K562 (cell line): Measurements from ENCODE around the gene NF2. TPM values are rescaled to one million over a fixed set of nuclear protein-coding genes. Genes with fewer than 3 reads are reported as not detected.

ENCODE experiments used
- ATAC-seq: fragments of 200-7000 bp; cut with Tn5 transposase; 3 replicates; pipeline ENCODE4 v1.9.1; 2020; ENCODE audit warnings: moderate library complexity
- BruUV-seq: library from RNA; stranded (reverse); fragments of 400-500 nt; replicated peaks from 2 replicates; lab custom pipeline; 2021; lab: Mats Ljungman, UMichigan
- CTCF ChIA-PET: fragments of 300-600 bp; formaldehyde crosslinking; extraction: SDS; loops from one replicate; lab custom pipeline; 2021; ENCODE audit warnings: low intra/inter-chr PET ratio; lab: Yijun Ruan, JAX
- POLR2A ChIA-PET: fragments of 300-600, 350-650 bp; sonication (Branson Sonifier 250); formaldehyde crosslinking; extraction: SDS; loops from one replicate; lab custom pipeline; 2021; ENCODE audit warnings: antibody characterized with exemption, inconsistent platforms; lab: Yijun Ruan, JAX
- DNase-seq, 4 experiments: peaks; one replicate each; pipeline versions ENCODE4 v3.0.0 to v3.0.0-alpha.2; 2011 to 2018; ENCODE audit warnings: low spot score in 3 of 4, mixed read lengths in 3 of 4; ENCODE audit errors: extremely low read depth in 1 of 4
- FAIRE-seq: peaks from 2 replicates; lab custom pipeline; 2011; peaks lifted over from hg19 to GRCh38; lab: Jason Lieb, UNC
- H2AFZ ChIP-seq: 2 replicates; pipeline ENCODE4 v1.6.0; 2011; ENCODE audit warnings: low read depth, low read length, control low read depth, inconsistent platforms
- H3K27ac ChIP-seq: fragments of 200-600 bp; 3 replicates; pipeline ENCODE4 v1.8.0; 2011; ENCODE audit warnings: low read depth, mild to moderate bottlenecking, control low read depth, inconsistent platforms, low read length, moderate library complexity, mixed read lengths; ENCODE audit errors: extremely low read depth
- H3K27me3 ChIP-seq, 2 experiments: fragments of 300-600 bp in 1 of 2; 2 replicates in 1 of 2; 3 replicates in 1 of 2; pipeline versions ENCODE4 v1.6.0 to v1.8.0; 2011; ENCODE audit warnings: inconsistent platforms in 2 of 2, low read length in 2 of 2, mild to moderate bottlenecking in 1 of 2, mixed read lengths in 1 of 2, moderate library complexity in 1 of 2; ENCODE audit not compliant: control insufficient read depth in 2 of 2, insufficient read depth in 2 of 2
- H3K36me3 ChIP-seq: fragments of 300-600 bp; 3 replicates; pipeline ENCODE4 v1.8.0; 2011; ENCODE audit warnings: mild to moderate bottlenecking, low read length, inconsistent platforms; ENCODE audit not compliant: control insufficient read depth, insufficient read depth
- H3K4me1 ChIP-seq, 2 experiments: fragments of 200-600 bp in 1 of 2; replicated peaks in 1 of 2; 2 replicates in 1 of 2; 3 replicates in 1 of 2; pipeline versions ENCODE4 v1.5.1 to v1.8.0; 2011; ENCODE audit warnings: inconsistent platforms in 2 of 2, low read length in 2 of 2, mild to moderate bottlenecking in 1 of 2, mixed read lengths in 1 of 2, moderate library complexity in 1 of 2; ENCODE audit not compliant: control insufficient read depth in 2 of 2, insufficient read depth in 2 of 2
- H3K4me2 ChIP-seq: 2 replicates; pipeline ENCODE4 v1.6.1; 2011; ENCODE audit warnings: low read length, control low read depth, inconsistent platforms, mixed read lengths; ENCODE audit not compliant: insufficient read depth
- H3K4me3 ChIP-seq: fragments of 200-600 bp; sonication (generic), shearing (Covaris generic); 2 replicates; pipeline ENCODE4 v1.5.1; 2016; ENCODE audit warnings: control low read depth, inconsistent platforms
- H3K79me2 ChIP-seq: fragments of 200-600 bp; 3 replicates; pipeline ENCODE4 v1.8.0; 2011; ENCODE audit warnings: low read length, inconsistent platforms; ENCODE audit not compliant: control insufficient read depth, insufficient read depth
- H3K9ac ChIP-seq, 2 experiments: 2 replicates each; pipeline versions ENCODE4 v1.6.0 to v1.6.1; 2011; ENCODE audit warnings: low read depth in 2 of 2, low read length in 2 of 2, control low read depth in 1 of 2, inconsistent platforms in 1 of 2, mild to moderate bottlenecking in 1 of 2, mixed read lengths in 1 of 2; ENCODE audit not compliant: insufficient read depth in 1 of 2
- H3K9me1 ChIP-seq: one replicate; pipeline ENCODE4 v1.6.0; 2011; ENCODE audit warnings: inconsistent platforms, mild to moderate bottlenecking, low read length, moderate library complexity; ENCODE audit not compliant: control insufficient read depth, insufficient read depth
- H3K9me3 ChIP-seq: replicated peaks from 2 replicates; pipeline ENCODE4 v1.5.1; 2011; ENCODE audit warnings: low read depth, low read length, inconsistent platforms; ENCODE audit not compliant: control insufficient read depth, insufficient read depth
- H4K20me1 ChIP-seq: replicated peaks from 2 replicates; pipeline ENCODE4 v1.6.1; 2011; ENCODE audit warnings: low read length, inconsistent platforms, mixed read lengths; ENCODE audit not compliant: control insufficient read depth, insufficient read depth
- FOXJ2 ChIP-seq: fragments of 200-800 bp; sonication (Bioruptor generic); IDR thresholded peaks from 2 replicates; pipeline ENCODE4 v1.6.1; 2016; ENCODE audit warnings: missing genetic modification characterization, missing compliant biosample characterization
- KAT7 ChIP-seq: sonication (generic); formaldehyde crosslinking; IDR thresholded peaks from 2 replicates; pipeline ENCODE4 v1.8.0; 2022; ENCODE audit warnings: missing genetic modification reagents, mild to moderate bottlenecking, borderline replicate concordance
- NKRF ChIP-seq: fragments of 450-650 bp; IDR thresholded peaks from 2 replicates; pipeline ENCODE4 v1.6.1; 2016; ENCODE audit warnings: borderline replicate concordance
- RREB1 ChIP-seq: fragments of 250-450 bp; sonication (Bioruptor Pico); IDR thresholded peaks from 2 replicates; pipeline ENCODE4 v1.4.0; 2020
- TCF3 ChIP-seq: sonication (generic); formaldehyde crosslinking; IDR thresholded peaks from 2 replicates; pipeline ENCODE4 v1.4.0; 2020; ENCODE audit warnings: mild to moderate bottlenecking, missing genetic modification reagents
- WGBS: fragments of 100-300 bp; shearing (Covaris generic); methylation state at CpG from one replicate; pipeline ENCODE4 v1.1.6; 2016; ENCODE audit warnings: low coverage, mixed read lengths; ENCODE audit not compliant: insufficient coverage; ENCODE audit errors: missing lambda C conversion rate; 5-methylcytosine and 5-hydroxymethylcytosine counted together
- in situ Hi-C: fragments of 300-500 bp; cut with MboI; formaldehyde crosslinking; loops from 4 replicates; pipeline ENCODE4 v1.15.0; 2018; ENCODE audit warnings: inconsistent platforms, mixed read lengths
- intact Hi-C: fragments of 100-400 bp; cut with micrococcal nuclease; formaldehyde crosslinking; loops from 2 replicates; pipeline ENCODE4 v1.14.2; 2022
- polyA plus RNA-seq, 8 experiments: library from polyadenylated mRNA; depleted of rRNA in 4 of 8; stranded (reverse) in 5 of 8; unstranded in 3 of 8; fragments of >200 nt; fragmentation: Nextera tagmentation in 2 of 8; fragmentation: Illumina TruSeq in 1 of 8; extraction: Ambion mirVana in 2 of 8; extraction: Trizol in 1 of 8; gene quantifications; 2 replicates each; pipeline versions ENCODE4 v1.2.1 to v1.2.3, GENCODE V29; 2011 to 2014; ENCODE audit warnings: inconsistent platforms in 1 of 8, missing spikeins in 1 of 8
- total RNA-seq, 7 experiments: library from RNA; depleted of rRNA in 6 of 7; stranded (reverse); fragments of >200 nt in 6 of 7; fragmentation: Illumina TruSeq in 2 of 7; extraction: Trizol in 2 of 7; gene quantifications; 2 replicates each; pipeline versions ENCODE4 v1.2.1 to v1.2.3, GENCODE V29; 2011 to 2021; ENCODE audit warnings: low replicate concordance in 1 of 7

The NF2 gene
- total and polyA plus RNA-seq, 9 of the 15 experiments (the other 6 are each of a cell fraction or from before 2014, with no cell fraction given): 2.2 to 32.5 (median 15.2) TPM

DNA sequence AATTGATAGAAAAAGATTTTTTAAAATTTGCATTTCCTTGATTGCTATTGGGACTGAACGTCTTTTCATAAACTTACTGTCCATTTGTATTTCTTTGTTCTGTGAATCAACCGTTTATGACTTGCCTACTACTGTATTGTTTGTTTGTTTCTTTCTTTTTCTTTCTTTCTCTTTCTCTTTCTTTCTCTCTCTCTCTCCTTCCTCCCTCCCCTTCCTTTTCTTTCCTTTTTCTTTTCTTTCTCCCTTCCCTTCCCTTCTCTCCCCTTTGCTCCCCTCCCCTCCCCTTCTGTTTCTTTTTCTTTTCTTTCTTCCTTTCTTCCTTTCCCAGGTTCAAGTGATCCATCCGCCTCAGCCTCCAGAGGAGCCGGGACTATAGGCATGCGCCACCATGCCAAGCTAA lies 46.9 kb downstream of the NF2 start:
- FAIRE-seq: no peak
- BruUV-seq: no TSS peak
- H3K4me2 ChIP-seq: no peak overlapping the region
- H2AFZ ChIP-seq: no peak overlapping the region
- H4K20me1 ChIP-seq: no peaks in the 10 kb centered on the region
- no peak overlapping the region for H3K9ac ChIP-seq
- H3K9me1 ChIP-seq: no peaks in the 10 kb centered on the region
- ChIA-PET CTCF (no interaction called here), POLR2A (no interaction called here)
- H3K27me3 ChIP-seq: no peaks in the 10 kb centered on the region
- 56% methylated on average over 2 of the region's 5 CpGs for WGBS
- TF ChIP-seq TCF3 (CRISPR knock-in tag) (no peak), KAT7 (no peak), RREB1 (CRISPR knock-in tag) (no peak), FOXJ2 (tag) (no peak), NKRF (no peak)
- TF ChIP-seq, all 486 proteins: peak for 0
- H3K79me2 ChIP-seq: no peaks in the 10 kb centered on the region
- ATAC-seq (no peak), DNase-seq (no peak)
- no peak overlapping the region for H3K27ac ChIP-seq
- no peaks in the 10 kb centered on the region for H3K9me3 ChIP-seq
- in situ Hi-C loops (no loop called here), intact Hi-C loops (no loop called here)
- H3K4me3 ChIP-seq: no peak overlapping the region
- H3K4me1 ChIP-seq: no peaks in the 10 kb centered on the region
- peaks cover 22% of the 10 kb centered on the region; the same call in 1 of the 3 replicates for H3K36me3 ChIP-seq
